GM21367 (cell line): ENCODE data around the gene FAM81A.
"Not testable (repeated sequence)": the region's sequence is repeated elsewhere in the genome, so short reads cannot be mapped to it uniquely, and the experiment has no call there.

Source experiments
- ATAC-seq: cut with Tn5 transposase; IDR thresholded peaks from one replicate; pipeline ENCODE4 v1.9.1; 2021; ENCODE audit not compliant: unreplicated experiment

Gene FAM81A

GRCh38 chr15:59484399-59484798, 46.4 kb downstream of the FAM81A start:
- no peak for ATAC-seq

GRCh38 chr15:59485036-59485435, 47.0 kb downstream of the FAM81A start:
- ATAC-seq = no peak

GRCh38 chr15:59489485-59489884, 51.5 kb downstream of the FAM81A start:
- not testable (repeated sequence) for ATAC-seq

- no peak for ATAC-seq
Observed at GRCh38 chr15:59491062-59491461, 53.1 kb downstream of the FAM81A start.

GRCh38 chr15:59492389-59493377, 54.7 kb downstream of the FAM81A start:
- ATAC-seq = no peak

- no peak for ATAC-seq
Observed at GRCh38 chr15:59501597-59501996, 63.6 kb downstream of the FAM81A start.

GRCh38 chr15:59515190-59515589, 77.2 kb downstream of the FAM81A start:
- no peak for ATAC-seq

- no peak for ATAC-seq
Observed at GRCh38 chr15:59516655-59517461, 78.9 kb downstream of the FAM81A start.

GRCh38 chr15:59519329-59519728, 81.3 kb downstream of the FAM81A start:
- no peak for ATAC-seq

GRCh38 chr15:59521443-59521842, 83.5 kb downstream of the FAM81A start:
- no peak for ATAC-seq

- no peak for ATAC-seq
Observed at GRCh38 chr15:59522988-59523461, 85.0 kb downstream of the FAM81A start.

- ATAC-seq = no peak
Observed at GRCh38 chr15:59523702-59524101, 85.7 kb downstream of the FAM81A start.

GRCh38 chr15:59524331-59524731, 86.3 kb downstream of the FAM81A start:
- no peak for ATAC-seq

GRCh38 chr15:59526466-59526865, 88.5 kb downstream of the FAM81A start:
- not testable (repeated sequence) for ATAC-seq

GRCh38 chr15:59528429-59528828, 90.4 kb downstream of the FAM81A start:
- no peak for ATAC-seq

GRCh38 chr15:59528961-59529402, 91.0 kb downstream of the FAM81A start:
- ATAC-seq = no peak

GRCh38 chr15:59531066-59531675, 93.2 kb downstream of the FAM81A start:
- ATAC-seq = no peak

GRCh38 chr15:59532770-59533379, 94.9 kb downstream of the FAM81A start:
- ATAC-seq = no peak

GRCh38 chr15:59536553-59536952, 98.6 kb downstream of the FAM81A start:
- ATAC-seq = no peak

GRCh38 chr15:59537403-59537802, 99.4 kb downstream of the FAM81A start:
- ATAC-seq = no peak

GRCh38 chr15:59538494-59538893, 100.5 kb downstream of the FAM81A start:
- ATAC-seq = no peak
